ENCODE results near the gene MAFB.

MAFB gene

GRCh38 chr20:40658509-40658908 lies 30.5 kb downstream of the MAFB start:
- Histone ChIP-seq H3K9me3 (ENCODE audit: insufficient read depth, low read length) (no peaks in the 10 kb centered on the region), H3K9ac (ENCODE audit: insufficient read length, low read depth) (no peak overlapping the region), H3K36me3 (ENCODE audit: insufficient read depth, insufficient read length, low read length) (no peaks in the 10 kb centered on the region), H3K4me1 (ENCODE audit: insufficient read depth, insufficient read length) (peaks cover 3% of the 10 kb centered on the region), H3K27me3 (ENCODE audit: insufficient read depth, insufficient read length) (no peaks in the 10 kb centered on the region), H3K4me3 (ENCODE audit: insufficient read length, low read depth) (no peak overlapping the region)
- TF ChIP-seq SUZ12 (IDR thresholded peaks at IDR 0.05; ENCODE audit: extremely low read depth, insufficient read depth, insufficient read length) = no peak
- no peak for TF ChIP-seq ZNF274 (IDR thresholded peaks at IDR 0.05; ENCODE audit: low read depth, low read length)
- no peak for TF ChIP-seq YY1 (IDR thresholded peaks at IDR 0.05; ENCODE audit: insufficient read depth, insufficient read length)
- no peak for DNase-seq (ENCODE audit: low read depth, low spot score)

- no peaks in the 10 kb centered on the region for H3K4me1 ChIP-seq (ENCODE audit: insufficient read depth, insufficient read length)
- H3K9ac ChIP-seq (ENCODE audit: insufficient read length, low read depth) = no peak overlapping the region
- DNase-seq (ENCODE audit: low read depth, low spot score) = no peak
- no peaks in the 10 kb centered on the region for H3K9me3 ChIP-seq (ENCODE audit: insufficient read depth, low read length)
- no peak overlapping the region for H3K4me3 ChIP-seq (ENCODE audit: insufficient read length, low read depth)
- TF ChIP-seq ZNF274 (IDR thresholded peaks at IDR 0.05; ENCODE audit: low read depth, low read length) (no peak), SUZ12 (IDR thresholded peaks at IDR 0.05; ENCODE audit: extremely low read depth, insufficient read depth, insufficient read length) (no peak), YY1 (IDR thresholded peaks at IDR 0.05; ENCODE audit: insufficient read depth, insufficient read length) (no peak)
- H3K36me3 ChIP-seq (ENCODE audit: insufficient read depth, insufficient read length, low read length) = no peaks in the 10 kb centered on the region
- no peaks in the 10 kb centered on the region for H3K27me3 ChIP-seq (ENCODE audit: insufficient read depth, insufficient read length)
These were observed 31.5 kb downstream of the MAFB start for GRCh38 chr20:40657526-40657925.

GRCh38 chr20:40655451-40655850 lies 33.6 kb downstream of the MAFB start:
- TF ChIP-seq SUZ12 (IDR thresholded peaks at IDR 0.05; ENCODE audit: extremely low read depth, insufficient read depth, insufficient read length) = no peak
- TF ChIP-seq YY1 (IDR thresholded peaks at IDR 0.05; ENCODE audit: insufficient read depth, insufficient read length) = no peak
- TF ChIP-seq ZNF274 (IDR thresholded peaks at IDR 0.05; ENCODE audit: low read depth, low read length) = no peak
- no peak for DNase-seq (ENCODE audit: low read depth, low spot score)
- no peaks in the 10 kb centered on the region for H3K9me3 ChIP-seq (ENCODE audit: insufficient read depth, low read length)
- H3K4me1 ChIP-seq (ENCODE audit: insufficient read depth, insufficient read length) = no peaks in the 10 kb centered on the region
- H3K4me3 ChIP-seq (ENCODE audit: insufficient read length, low read depth) = no peak overlapping the region
- no peaks in the 10 kb centered on the region for H3K36me3 ChIP-seq (ENCODE audit: insufficient read depth, insufficient read length, low read length)
- H3K9ac ChIP-seq (ENCODE audit: insufficient read length, low read depth) = no peak overlapping the region
- no peaks in the 10 kb centered on the region for H3K27me3 ChIP-seq (ENCODE audit: insufficient read depth, insufficient read length)

- no peaks in the 10 kb centered on the region for H3K27me3 ChIP-seq (ENCODE audit: insufficient read depth, insufficient read length)
- no peak for DNase-seq (ENCODE audit: low read depth, low spot score)
- no peak overlapping the region for H3K9ac ChIP-seq (ENCODE audit: insufficient read length, low read depth)
- H3K9me3 ChIP-seq (ENCODE audit: insufficient read depth, low read length) = no peaks in the 10 kb centered on the region
- no peaks in the 10 kb centered on the region for H3K36me3 ChIP-seq (ENCODE audit: insufficient read depth, insufficient read length, low read length)
- no peak for TF ChIP-seq YY1 (IDR thresholded peaks at IDR 0.05; ENCODE audit: insufficient read depth, insufficient read length)
- TF ChIP-seq SUZ12 (IDR thresholded peaks at IDR 0.05; ENCODE audit: extremely low read depth, insufficient read depth, insufficient read length) = no peak
- TF ChIP-seq ZNF274 (IDR thresholded peaks at IDR 0.05; ENCODE audit: low read depth, low read length) = no peak
- H3K4me3 ChIP-seq (ENCODE audit: insufficient read length, low read depth) = no peak overlapping the region
- H3K4me1 ChIP-seq (ENCODE audit: insufficient read depth, insufficient read length) = peaks cover 2% of the 10 kb centered on the region
These were observed 34.2 kb downstream of the MAFB start for GRCh38 chr20:40654876-40655275.

GRCh38 chr20:40652441-40652987 lies 36.5 kb downstream of the MAFB start:
- TF ChIP-seq ZNF274 (IDR thresholded peaks at IDR 0.05; ENCODE audit: low read depth, low read length) (no peak), SUZ12 (IDR thresholded peaks at IDR 0.05; ENCODE audit: extremely low read depth, insufficient read depth, insufficient read length) (no peak), YY1 (IDR thresholded peaks at IDR 0.05; ENCODE audit: insufficient read depth, insufficient read length) (no peak)
- Histone ChIP-seq H3K4me3 (ENCODE audit: insufficient read length, low read depth) (no peak overlapping the region), H3K36me3 (ENCODE audit: insufficient read depth, insufficient read length, low read length) (no peaks in the 10 kb centered on the region), H3K9ac (ENCODE audit: insufficient read length, low read depth) (no peak overlapping the region), H3K27me3 (ENCODE audit: insufficient read depth, insufficient read length) (no peaks in the 10 kb centered on the region), H3K9me3 (ENCODE audit: insufficient read depth, low read length) (no peaks in the 10 kb centered on the region), H3K4me1 (ENCODE audit: insufficient read depth, insufficient read length) (peaks cover 2% of the 10 kb centered on the region)
- DNase-seq (ENCODE audit: low read depth, low spot score) = no peak

GRCh38 chr20:40651151-40651550 lies 37.9 kb downstream of the MAFB start:
- TF ChIP-seq ZNF274 (IDR thresholded peaks at IDR 0.05; ENCODE audit: low read depth, low read length) (no peak), YY1 (IDR thresholded peaks at IDR 0.05; ENCODE audit: insufficient read depth, insufficient read length) (no peak), SUZ12 (IDR thresholded peaks at IDR 0.05; ENCODE audit: extremely low read depth, insufficient read depth, insufficient read length) (no peak)
- peaks cover 2% of the 10 kb centered on the region for H3K4me1 ChIP-seq (ENCODE audit: insufficient read depth, insufficient read length)
- H3K9ac ChIP-seq (ENCODE audit: insufficient read length, low read depth) = no peak overlapping the region
- no peak overlapping the region for H3K4me3 ChIP-seq (ENCODE audit: insufficient read length, low read depth)
- no peaks in the 10 kb centered on the region for H3K36me3 ChIP-seq (ENCODE audit: insufficient read depth, insufficient read length, low read length)
- no peaks in the 10 kb centered on the region for H3K9me3 ChIP-seq (ENCODE audit: insufficient read depth, low read length)
- H3K27me3 ChIP-seq (ENCODE audit: insufficient read depth, insufficient read length) = no peaks in the 10 kb centered on the region
- no peak for DNase-seq (ENCODE audit: low read depth, low spot score)

GRCh38 chr20:40650707-40651106 lies 38.3 kb downstream of the MAFB start:
- Histone ChIP-seq H3K4me1 (ENCODE audit: insufficient read depth, insufficient read length) (peaks cover 2% of the 10 kb centered on the region), H3K9ac (ENCODE audit: insufficient read length, low read depth) (no peak overlapping the region), H3K36me3 (ENCODE audit: insufficient read depth, insufficient read length, low read length) (no peaks in the 10 kb centered on the region), H3K9me3 (ENCODE audit: insufficient read depth, low read length) (no peaks in the 10 kb centered on the region), H3K27me3 (ENCODE audit: insufficient read depth, insufficient read length) (no peaks in the 10 kb centered on the region), H3K4me3 (ENCODE audit: insufficient read length, low read depth) (no peak overlapping the region)
- DNase-seq (ENCODE audit: low read depth, low spot score) = no peak
- TF ChIP-seq YY1 (IDR thresholded peaks at IDR 0.05; ENCODE audit: insufficient read depth, insufficient read length) (no peak), ZNF274 (IDR thresholded peaks at IDR 0.05; ENCODE audit: low read depth, low read length) (no peak), SUZ12 (IDR thresholded peaks at IDR 0.05; ENCODE audit: extremely low read depth, insufficient read depth, insufficient read length) (no peak)

Data from NT2/D1 (cell line).